ENCODE measurements around the gene TFEB. TPM values are rescaled to one million over a fixed set of nuclear protein-coding genes. Genes with fewer than 3 reads are reported as not detected.

Gene TFEB
- total RNA-seq, 1 donor = 5.1 TPM

GRCh38 chr6:41720783-41721182 is 14.6 kb downstream of the TFEB start:
- no peak overlapping the region for H3K27ac ChIP-seq (ENCODE audit: low read depth, low read length)
- peaks cover 49% of the 10 kb centered on the region for H3K79me2 ChIP-seq (ENCODE audit: insufficient read depth, low read length)
- no peak overlapping the region for H3K4me2 ChIP-seq (ENCODE audit: insufficient read depth, low read length)
- no peaks in the 10 kb centered on the region for H3K27me3 ChIP-seq (ENCODE audit: insufficient read depth, low read length)
- H3K36me3 ChIP-seq (ENCODE audit: insufficient read depth, low read length) = no peaks in the 10 kb centered on the region
- peaks cover 14% of the 10 kb centered on the region for H4K20me1 ChIP-seq (ENCODE audit: insufficient read depth, low read length)
- no peak overlapping the region for H3K4me3 ChIP-seq (ENCODE audit: insufficient read depth, low read length)
- H3K4me1 ChIP-seq (ENCODE audit: insufficient read depth, low read length) = peaks cover 31% of the 10 kb centered on the region
- TF ChIP-seq CTCF (IDR thresholded peaks at IDR 0.05; ENCODE audit: extremely low read depth, low read depth, low read length) = no peak
- H2AFZ ChIP-seq (ENCODE audit: low read length) = no peak overlapping the region
- no peaks in the 10 kb centered on the region for H3K9me3 ChIP-seq (ENCODE audit: low read depth, low read length)
- no peak for DNase-seq (ENCODE audit: insufficient read length, low spot score, missing footprints)

- Histone ChIP-seq H3K79me2 (ENCODE audit: insufficient read depth, low read length) (peaks cover 47% of the 10 kb centered on the region), H4K20me1 (ENCODE audit: insufficient read depth, low read length) (peaks cover 17% of the 10 kb centered on the region), H3K4me3 (ENCODE audit: insufficient read depth, low read length) (no peak overlapping the region), H3K36me3 (ENCODE audit: insufficient read depth, low read length) (no peaks in the 10 kb centered on the region), H3K4me1 (ENCODE audit: insufficient read depth, low read length) (peaks cover 31% of the 10 kb centered on the region), H3K4me2 (ENCODE audit: insufficient read depth, low read length) (no peak overlapping the region), H2AFZ (ENCODE audit: low read length) (no peak overlapping the region), H3K27me3 (ENCODE audit: insufficient read depth, low read length) (no peaks in the 10 kb centered on the region), H3K9me3 (ENCODE audit: low read depth, low read length) (no peaks in the 10 kb centered on the region), H3K27ac (ENCODE audit: low read depth, low read length) (no peak overlapping the region)
- TF ChIP-seq CTCF (IDR thresholded peaks at IDR 0.05; ENCODE audit: extremely low read depth, low read depth, low read length) = no peak
- no peak for DNase-seq (ENCODE audit: insufficient read length, low spot score, missing footprints)
Observed at GRCh38 chr6:41720262-41720620, 15.2 kb downstream of the TFEB start.

DNA sequence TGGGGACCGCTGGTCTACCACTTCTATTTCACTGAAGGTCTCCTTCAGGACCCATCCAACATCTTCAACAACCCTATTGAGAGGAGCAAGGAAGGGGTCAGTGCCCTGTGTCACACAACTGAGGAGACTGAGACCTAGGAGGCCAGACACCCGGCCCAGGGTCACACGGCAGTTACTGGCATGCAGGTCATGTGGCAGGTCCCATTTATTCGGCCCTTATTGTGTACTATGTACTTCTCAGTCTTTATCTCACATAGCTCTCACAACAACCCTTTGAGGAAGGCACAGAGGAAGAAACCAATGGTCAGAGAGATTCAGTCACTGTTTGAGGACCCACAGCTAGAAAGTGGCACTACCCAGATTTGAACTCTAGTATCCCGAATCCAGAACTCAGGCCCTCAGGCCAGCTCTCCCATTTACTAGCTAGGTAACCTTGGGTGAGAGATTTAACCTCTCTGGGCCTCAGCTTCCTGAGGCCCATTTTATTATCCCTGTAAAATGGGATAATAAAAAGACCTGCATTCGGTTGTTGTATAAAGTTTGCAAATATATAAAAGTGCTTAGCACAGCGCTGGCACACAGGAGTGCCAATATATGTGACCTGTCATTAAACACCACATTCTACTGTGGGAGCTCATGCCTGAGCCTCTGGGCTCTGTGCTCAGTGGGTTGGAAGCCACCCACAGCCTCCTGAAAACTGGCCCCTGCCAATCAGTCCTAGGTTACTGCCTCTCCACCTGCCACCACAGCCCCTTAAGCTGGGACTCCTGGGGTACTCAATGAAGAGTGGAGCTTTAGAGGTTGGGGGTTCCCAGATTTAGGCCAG is 15.8 kb downstream of the TFEB start:
- peaks cover 31% of the 10 kb centered on the region for H3K4me1 ChIP-seq (ENCODE audit: insufficient read depth, low read length)
- H3K27ac ChIP-seq (ENCODE audit: low read depth, low read length) = no peak overlapping the region
- no peak for TF ChIP-seq CTCF (IDR thresholded peaks at IDR 0.05; ENCODE audit: extremely low read depth, low read depth, low read length)
- no peak overlapping the region for H3K4me3 ChIP-seq (ENCODE audit: insufficient read depth, low read length)
- H3K9me3 ChIP-seq (ENCODE audit: low read depth, low read length) = no peaks in the 10 kb centered on the region
- no peak overlapping the region for H3K4me2 ChIP-seq (ENCODE audit: insufficient read depth, low read length)
- peaks cover 20% of the 10 kb centered on the region for H4K20me1 ChIP-seq (ENCODE audit: insufficient read depth, low read length)
- H2AFZ ChIP-seq (ENCODE audit: low read length) = no peak overlapping the region
- H3K79me2 ChIP-seq (ENCODE audit: insufficient read depth, low read length) = peaks cover 47% of the 10 kb centered on the region
- no peak for DNase-seq (ENCODE audit: insufficient read length, low spot score, missing footprints)
- no peaks in the 10 kb centered on the region for H3K27me3 ChIP-seq (ENCODE audit: insufficient read depth, low read length)
- H3K36me3 ChIP-seq (ENCODE audit: insufficient read depth, low read length) = no peaks in the 10 kb centered on the region

- Histone ChIP-seq H3K4me3 (ENCODE audit: insufficient read depth, low read length) (no peak overlapping the region), H3K4me2 (ENCODE audit: insufficient read depth, low read length) (no peak overlapping the region), H3K27ac (ENCODE audit: low read depth, low read length) (no peak overlapping the region), H2AFZ (ENCODE audit: low read length) (no peak overlapping the region), H3K27me3 (ENCODE audit: insufficient read depth, low read length) (no peaks in the 10 kb centered on the region), H3K36me3 (ENCODE audit: insufficient read depth, low read length) (no peaks in the 10 kb centered on the region), H4K20me1 (ENCODE audit: insufficient read depth, low read length) (peaks cover 26% of the 10 kb centered on the region), H3K9me3 (ENCODE audit: low read depth, low read length) (no peaks in the 10 kb centered on the region), H3K4me1 (ENCODE audit: insufficient read depth, low read length) (peaks cover 27% of the 10 kb centered on the region), H3K79me2 (ENCODE audit: insufficient read depth, low read length) (peaks cover 48% of the 10 kb centered on the region)
- no peak for TF ChIP-seq CTCF (IDR thresholded peaks at IDR 0.05; ENCODE audit: extremely low read depth, low read depth, low read length)
- DNase-seq (ENCODE audit: insufficient read length, low spot score, missing footprints) = no peak
Observed at GRCh38 chr6:41718828-41719227, 16.6 kb downstream of the TFEB start.

Data from osteoblast (primary cell).